HepG2 (cell line): Measurements from ENCODE around the gene PLD6.

Source experiments
- RARA ChIP-seq: IDR thresholded peaks from 2 replicates; pipeline ENCODE4 v1.6.1; 2016; ENCODE audit warnings: missing genetic modification reagents, missing compliant biosample characterization
- TF ChIP-seq, protein P1 (sequence below): sonication (generic); formaldehyde crosslinking; IDR thresholded peaks from 2 replicates; pipeline ENCODE4 v1.5.0; 2020; ENCODE audit warnings: mild to moderate bottlenecking, missing genetic modification reagents, moderate library complexity

DNA sequence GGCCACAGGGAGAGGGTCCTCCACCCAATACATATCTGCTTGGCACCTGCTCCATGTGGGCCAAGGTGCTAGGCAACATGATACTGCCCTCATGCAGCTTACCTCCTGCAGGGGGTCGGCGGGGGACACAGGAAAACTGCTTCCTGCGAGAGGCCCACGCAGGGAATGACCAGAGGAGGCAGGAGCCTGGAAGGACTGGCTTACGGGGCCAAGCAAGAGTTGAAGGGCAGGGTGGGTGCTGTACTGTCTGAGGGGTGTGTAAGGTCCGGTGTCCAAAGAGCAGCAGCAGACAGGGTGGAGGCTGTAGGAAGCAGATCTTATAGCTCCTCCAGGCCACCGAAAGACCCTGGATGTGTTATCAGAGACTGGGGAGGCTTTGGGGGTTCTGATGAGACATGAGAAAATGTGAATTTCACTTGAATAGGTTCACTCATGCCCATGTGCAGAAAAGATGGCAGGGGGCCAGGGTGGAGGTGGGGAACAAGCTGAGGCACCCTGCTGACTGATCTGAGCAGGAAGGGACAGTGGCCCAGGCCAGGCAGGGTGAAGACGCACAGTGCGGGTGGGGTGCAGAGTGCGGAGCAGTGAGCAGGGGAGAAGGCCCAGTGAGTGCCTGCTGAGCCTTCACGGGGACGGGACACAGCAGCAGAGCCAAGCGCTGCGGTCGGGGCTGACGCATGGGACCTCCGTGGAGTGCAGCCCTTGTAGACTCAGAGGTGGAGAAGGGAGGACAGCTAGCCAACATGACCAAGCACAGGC is 22.6 kb upstream of the PLD6 start:
- TF ChIP-seq RARA, result no peak
- TF ChIP-seq, protein P1, sequence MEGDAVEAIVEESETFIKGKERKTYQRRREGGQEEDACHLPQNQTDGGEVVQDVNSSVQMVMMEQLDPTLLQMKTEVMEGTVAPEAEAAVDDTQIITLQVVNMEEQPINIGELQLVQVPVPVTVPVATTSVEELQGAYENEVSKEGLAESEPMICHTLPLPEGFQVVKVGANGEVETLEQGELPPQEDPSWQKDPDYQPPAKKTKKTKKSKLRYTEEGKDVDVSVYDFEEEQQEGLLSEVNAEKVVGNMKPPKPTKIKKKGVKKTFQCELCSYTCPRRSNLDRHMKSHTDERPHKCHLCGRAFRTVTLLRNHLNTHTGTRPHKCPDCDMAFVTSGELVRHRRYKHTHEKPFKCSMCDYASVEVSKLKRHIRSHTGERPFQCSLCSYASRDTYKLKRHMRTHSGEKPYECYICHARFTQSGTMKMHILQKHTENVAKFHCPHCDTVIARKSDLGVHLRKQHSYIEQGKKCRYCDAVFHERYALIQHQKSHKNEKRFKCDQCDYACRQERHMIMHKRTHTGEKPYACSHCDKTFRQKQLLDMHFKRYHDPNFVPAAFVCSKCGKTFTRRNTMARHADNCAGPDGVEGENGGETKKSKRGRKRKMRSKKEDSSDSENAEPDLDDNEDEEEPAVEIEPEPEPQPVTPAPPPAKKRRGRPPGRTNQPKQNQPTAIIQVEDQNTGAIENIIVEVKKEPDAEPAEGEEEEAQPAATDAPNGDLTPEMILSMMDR (CRISPR knock-in tag), result no peak
